Limb (tissue), 2 donors: Measurements from ENCODE around the gene CHMP6.
"Not testable (repeated sequence)": the region's sequence is repeated elsewhere in the genome, so short reads cannot be mapped to it uniquely, and the experiment has no call there.

ENCODE experiments used
- DNase-seq, 2 donors: peaks; one replicate each; pipeline ENCODE4 v3.0.0-alpha.2; 2016; ENCODE audit errors: extremely low spot score in 2 of 2

CHMP6 gene

DNA sequence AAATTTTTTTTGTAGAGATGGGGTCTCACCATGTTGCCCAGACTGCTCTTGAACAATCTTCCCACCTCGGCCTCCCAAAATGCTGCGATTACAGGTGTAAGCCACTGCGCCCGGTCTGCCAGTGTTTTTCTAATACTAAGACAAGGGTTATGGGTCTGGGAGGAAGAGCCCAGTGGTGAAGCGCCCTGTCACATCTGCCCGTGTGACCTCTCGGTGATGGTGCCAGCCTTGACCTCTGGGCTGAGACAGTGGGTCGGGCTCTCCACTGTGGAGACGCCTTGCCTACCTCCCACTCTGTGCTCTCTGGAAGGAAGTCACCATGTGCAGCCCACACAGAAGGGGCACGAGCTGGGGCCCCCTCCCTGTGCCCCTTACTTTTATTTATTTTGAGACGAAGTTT is 38.2 kb downstream of the CHMP6 start:
- DNase-seq: no peak

GRCh38 chr17:81030312-81030711 is 38.7 kb downstream of the CHMP6 start:
- not testable (repeated sequence) for DNase-seq

- no peak for DNase-seq
These were observed 39.3 kb downstream of the CHMP6 start for GRCh38 chr17:81030741-81031565.

DNA sequence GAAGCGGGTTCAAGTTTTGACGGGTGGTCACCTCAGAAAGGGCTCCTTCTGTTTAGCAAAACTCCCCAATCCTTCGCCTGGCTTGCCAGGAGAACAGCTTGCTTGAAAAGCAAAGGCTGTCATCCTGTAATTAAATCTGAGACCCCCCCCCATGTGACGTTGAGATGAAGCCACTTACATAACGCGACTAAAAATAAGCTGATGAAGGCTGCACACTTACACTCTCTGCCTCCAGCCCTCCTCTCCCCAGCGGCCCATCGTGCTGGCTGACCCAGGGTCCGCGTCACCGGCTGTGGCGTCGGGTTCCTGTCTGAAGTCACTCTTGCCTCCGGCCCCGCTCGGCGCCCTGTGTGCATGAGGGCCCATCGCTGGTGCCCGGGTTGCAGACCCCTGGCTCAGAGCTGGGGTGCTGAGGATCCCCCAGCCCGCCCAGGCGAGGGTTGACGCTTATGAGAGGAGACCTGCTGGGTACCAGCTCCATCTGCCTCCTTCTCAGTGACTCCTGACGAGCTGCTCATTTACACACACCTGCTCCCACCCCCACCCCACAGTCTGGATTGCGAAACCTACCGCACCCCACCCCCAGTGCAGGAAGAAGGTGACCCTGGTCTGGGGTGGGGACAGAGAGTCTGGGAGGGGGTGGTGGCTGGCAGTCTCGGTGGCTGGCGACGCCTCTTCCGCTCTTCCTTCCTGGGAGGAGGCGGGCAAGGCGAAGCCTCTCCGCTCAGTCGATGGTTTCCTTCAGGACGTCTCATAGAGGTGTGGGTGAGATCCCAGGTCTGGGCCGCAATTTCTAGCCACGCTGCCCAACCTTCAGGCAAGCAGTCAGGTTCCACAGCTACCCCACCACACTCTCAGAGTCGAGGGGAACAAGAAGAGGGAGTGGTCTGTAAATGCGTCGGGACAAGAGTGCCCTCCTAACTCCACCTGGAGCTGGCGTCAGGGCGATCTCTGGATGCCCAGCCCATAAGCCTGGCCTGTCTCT is 40.2 kb downstream of the CHMP6 start:
- DNase-seq: no peak

- no peak for DNase-seq
These were observed 41.2 kb downstream of the CHMP6 start for GRCh38 chr17:81032641-81033480.

DNA sequence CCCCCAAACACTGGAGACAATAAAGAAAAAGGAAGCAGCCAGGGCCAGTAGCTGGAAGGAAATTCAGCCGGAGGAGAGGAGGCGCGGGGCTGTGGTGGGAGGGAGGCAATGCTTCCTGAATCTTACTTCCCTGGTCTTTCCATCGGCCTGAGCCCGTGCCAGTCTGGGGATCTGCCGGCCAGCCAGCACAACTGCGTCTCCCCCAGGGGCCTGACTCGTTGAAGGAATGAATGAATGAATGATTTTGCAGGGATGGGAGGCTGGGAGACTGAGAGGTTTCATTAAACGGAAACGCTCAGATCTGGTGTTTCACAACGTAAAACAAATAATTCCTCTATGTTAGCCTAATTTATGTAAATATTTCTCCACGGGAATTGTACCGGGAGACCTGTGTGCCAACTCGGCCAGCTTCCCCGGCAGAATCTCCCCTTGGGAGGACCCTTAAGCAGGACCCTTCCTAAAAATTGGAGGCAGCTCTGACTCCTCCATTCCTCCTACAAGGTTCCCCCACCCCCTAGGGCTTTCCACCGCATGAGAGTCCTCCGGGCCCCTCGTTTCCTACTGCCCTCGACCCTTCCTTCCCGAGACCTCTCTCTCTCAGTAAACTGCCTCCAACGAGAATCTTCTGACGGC is 42.0 kb downstream of the CHMP6 start:
- no peak for DNase-seq

- DNase-seq: no peak
These were observed 42.6 kb downstream of the CHMP6 start for GRCh38 chr17:81034168-81034777.

- DNase-seq: peak; percentile 93 to 100
These were observed 43.3 kb downstream of the CHMP6 start, which contains the start of gene BAIAP2 for GRCh38 chr17:81034779-81035520. BAIAP2 (plus strand) TSS chr17:81035151; CDS start chr17:81035255, 104 bp downstream.

GRCh38 chr17:81035521-81036196 is 44.0 kb downstream of the CHMP6 start:
- DNase-seq: peak in 1 of 2 donors; percentile 67

- no peak for DNase-seq
These were observed 44.7 kb downstream of the CHMP6 start for GRCh38 chr17:81036197-81036941.

- no peak for DNase-seq
These were observed 45.6 kb downstream of the CHMP6 start for GRCh38 chr17:81037026-81037797.

- DNase-seq: no peak
These were observed 46.4 kb downstream of the CHMP6 start for GRCh38 chr17:81037798-81038733.

GRCh38 chr17:81039096-81039495 is 47.5 kb downstream of the CHMP6 start:
- DNase-seq: no peak

GRCh38 chr17:81039854-81040758 is 48.5 kb downstream of the CHMP6 start:
- DNase-seq: no peak

DNA sequence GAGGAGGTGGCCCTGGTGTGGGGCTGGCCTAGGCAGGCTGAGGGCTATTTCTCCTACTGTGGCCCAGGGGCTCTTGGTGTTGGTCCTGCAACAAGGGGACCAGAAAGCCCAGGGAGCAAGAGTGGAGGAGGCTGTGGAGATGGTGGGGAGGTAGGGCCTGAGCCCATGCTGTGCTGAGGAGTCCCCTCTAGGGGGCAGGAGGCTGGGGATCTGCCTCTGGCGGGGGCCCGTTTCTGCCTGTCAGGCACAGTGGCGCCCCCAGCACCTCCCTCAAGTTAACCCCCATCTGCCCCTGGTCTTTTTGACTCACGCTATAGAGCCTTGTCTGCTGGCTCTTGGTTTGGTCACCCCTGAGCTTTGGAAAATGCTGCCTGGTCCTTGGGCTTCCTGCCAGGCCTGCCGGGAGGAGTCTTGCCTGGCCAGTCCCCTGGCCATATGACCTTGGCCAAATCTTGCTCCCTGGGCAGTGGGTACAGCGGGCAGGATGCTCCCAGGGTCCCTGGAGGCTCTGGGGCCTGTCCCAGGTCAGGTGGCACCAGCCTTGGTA is 49.2 kb downstream of the CHMP6 start:
- no peak for DNase-seq
